CD14-positive monocyte (primary cell): ENCODE results near the gene CD4. TPM values are rescaled to one million over a fixed set of nuclear protein-coding genes. Genes with fewer than 3 reads are reported as not detected.
A peak's percentile ranks its signal among the peaks of the same experiment; 100 is the strongest.

ENCODE experiments used
- DNase-seq, 3 donors: peaks; one replicate each; pipeline ENCODE4 v3.0.0-alpha.2; 2011 to 2022
- H2AFZ ChIP-seq: 2 replicates; pipeline ENCODE4 v1.6.0; 2012; ENCODE audit warnings: mild to moderate bottlenecking, low read depth, low read length, inconsistent platforms; ENCODE audit not compliant: insufficient read depth, poor library complexity, severe bottlenecking
- H3K27ac ChIP-seq, 2 donors: 1 replicate in 1 of 2; 2 replicates in 1 of 2; pipeline ENCODE4 v1.5.1; 2012 to 2013; ENCODE audit warnings: low read length in 2 of 2, control low read depth in 1 of 2, inconsistent platforms in 1 of 2, low read depth in 1 of 2, mild to moderate bottlenecking in 1 of 2
- H3K27me3 ChIP-seq, 2 donors: one replicate each; pipeline versions ENCODE4 v1.6.0 to v1.6.1; 2011 to 2013; ENCODE audit warnings: low read length in 2 of 2; ENCODE audit not compliant: control insufficient read depth in 2 of 2, insufficient read depth in 2 of 2
- H3K36me3 ChIP-seq, 2 donors: replicated peaks in 1 of 2; 1 replicate in 1 of 2; 2 replicates in 1 of 2; pipeline versions ENCODE4 v1.5.1 to v1.6.1; 2012 to 2013; ENCODE audit warnings: low read length in 2 of 2, control low read depth in 1 of 2, inconsistent platforms in 1 of 2, mild to moderate bottlenecking in 1 of 2; ENCODE audit not compliant: insufficient read depth in 2 of 2, control insufficient read depth in 1 of 2
- H3K4me1 ChIP-seq, 2 donors: 1 replicate in 1 of 2; 2 replicates in 1 of 2; pipeline versions ENCODE4 v1.5.1 to v1.6.1; 2012 to 2013; ENCODE audit warnings: low read length in 2 of 2, control low read depth in 1 of 2, inconsistent platforms in 1 of 2, mild to moderate bottlenecking in 1 of 2, moderate library complexity in 1 of 2; ENCODE audit not compliant: insufficient read depth in 2 of 2, control insufficient read depth in 1 of 2
- H3K4me2 ChIP-seq: replicated peaks from 2 replicates; pipeline ENCODE3; 2012; ENCODE audit warnings: low read length, moderate library complexity, mild to moderate bottlenecking; ENCODE audit not compliant: poor library complexity, severe bottlenecking; ENCODE audit errors: extremely low read depth
- H3K4me3 ChIP-seq, 3 experiments: fragments of 200-600 bp in 1 of 3; sonication (generic) in 1 of 3; replicated peaks in 1 of 3; 1 replicate in 2 of 3; 2 replicates in 1 of 3; pipeline ENCODE4 v1.5.1; 2011 to 2013; ENCODE audit warnings: low read length in 3 of 3, mild to moderate bottlenecking in 3 of 3, control low read depth in 2 of 3, low read depth in 2 of 3, inconsistent platforms in 1 of 3, moderate library complexity in 1 of 3
- H3K79me2 ChIP-seq: 2 replicates; pipeline ENCODE4 v1.6.0; 2012; ENCODE audit warnings: mild to moderate bottlenecking, control low read depth, inconsistent platforms, low read length, moderate library complexity; ENCODE audit not compliant: insufficient read depth
- H3K9ac ChIP-seq: 2 replicates; pipeline ENCODE4 v1.6.0; 2017; ENCODE audit warnings: low read length, mild to moderate bottlenecking; ENCODE audit not compliant: insufficient read depth, poor library complexity, severe bottlenecking
- H3K9me3 ChIP-seq, 2 donors: replicated peaks in 1 of 2; 1 replicate in 1 of 2; 2 replicates in 1 of 2; pipeline versions ENCODE4 v1.5.1 to v1.6.1; 2012 to 2013; ENCODE audit warnings: low read length in 2 of 2, control low read depth in 1 of 2; ENCODE audit not compliant: control insufficient read depth in 1 of 2, insufficient read depth in 1 of 2
- H4K20me1 ChIP-seq: 2 replicates; pipeline ENCODE4 v1.6.0; 2012; ENCODE audit warnings: mild to moderate bottlenecking, low read length, control low read depth, moderate library complexity; ENCODE audit not compliant: insufficient read depth
- H3K27ac Mint-ChIP-seq, 7 donors: one replicate each; pipeline ENCODE4 v1.8.0; 2020; ENCODE audit warnings: mild to moderate bottlenecking in 7 of 7, mixed read lengths in 7 of 7, moderate library complexity in 6 of 7, inconsistent platforms in 2 of 7
- H3K27me3 Mint-ChIP-seq, 3 donors: one replicate each; pipeline ENCODE4 v1.8.0; 2021 to 2022; ENCODE audit warnings: low read depth in 3 of 3, mild to moderate bottlenecking in 3 of 3, mixed read lengths in 3 of 3, moderate library complexity in 3 of 3, inconsistent platforms in 1 of 3
- H3K36me3 Mint-ChIP-seq, 2 donors: one replicate each; pipeline ENCODE4 v1.8.0; 2020; ENCODE audit warnings: mixed read lengths in 2 of 2, inconsistent platforms in 1 of 2, mild to moderate bottlenecking in 1 of 2
- H3K4me1 Mint-ChIP-seq: one replicate; pipeline ENCODE4 v1.8.0; 2020; ENCODE audit warnings: mild to moderate bottlenecking, mixed read lengths
- H3K4me3 Mint-ChIP-seq, 2 donors: one replicate each; pipeline ENCODE4 v1.8.0; 2020; ENCODE audit warnings: mild to moderate bottlenecking in 2 of 2, mixed read lengths in 2 of 2, moderate library complexity in 1 of 2
- H3K9me3 Mint-ChIP-seq, 7 donors: one replicate each; pipeline ENCODE4 v1.8.0; 2020 to 2022; ENCODE audit warnings: mixed read lengths in 7 of 7, mild to moderate bottlenecking in 6 of 7, moderate library complexity in 6 of 7, inconsistent platforms in 2 of 7
- CTCF ChIP-seq: fragments of 200-600 bp; IDR thresholded peaks from one replicate; pipeline ENCODE4 v1.8.0; 2022; ENCODE audit warnings: antibody characterized with exemption, mild to moderate bottlenecking
- WGBS: methylation state at CpG from one replicate; pipeline ENCODE4 v1.1.5; 2013; ENCODE audit warnings: missing lambda C conversion rate; ENCODE audit not compliant: insufficient coverage; 5-methylcytosine and 5-hydroxymethylcytosine counted together
- intact Hi-C, 2 donors: fragments of 100-400 bp; cut with micrococcal nuclease; formaldehyde crosslinking; loops; one replicate each; pipeline versions ENCODE4 v1.15.0 to v1.15.1; 2023
- polyA plus RNA-seq, 3 donors: library from polyadenylated mRNA; depleted of rRNA in 1 of 3; unstranded in 2 of 3; stranded (reverse) in 1 of 3; fragments of 300-500 nt in 2 of 3; fragments of >200 nt in 1 of 3; fragmentation: Illumina TruSeq in 2 of 3; gene quantifications; 1 replicate in 2 of 3; 2 replicates in 1 of 3; pipeline ENCODE4 v1.2.3, GENCODE V29; 2012 to 2021

Gene CD4
- polyA plus RNA-seq, 3 donors = 261 to 371 (median 269) TPM

DNA sequence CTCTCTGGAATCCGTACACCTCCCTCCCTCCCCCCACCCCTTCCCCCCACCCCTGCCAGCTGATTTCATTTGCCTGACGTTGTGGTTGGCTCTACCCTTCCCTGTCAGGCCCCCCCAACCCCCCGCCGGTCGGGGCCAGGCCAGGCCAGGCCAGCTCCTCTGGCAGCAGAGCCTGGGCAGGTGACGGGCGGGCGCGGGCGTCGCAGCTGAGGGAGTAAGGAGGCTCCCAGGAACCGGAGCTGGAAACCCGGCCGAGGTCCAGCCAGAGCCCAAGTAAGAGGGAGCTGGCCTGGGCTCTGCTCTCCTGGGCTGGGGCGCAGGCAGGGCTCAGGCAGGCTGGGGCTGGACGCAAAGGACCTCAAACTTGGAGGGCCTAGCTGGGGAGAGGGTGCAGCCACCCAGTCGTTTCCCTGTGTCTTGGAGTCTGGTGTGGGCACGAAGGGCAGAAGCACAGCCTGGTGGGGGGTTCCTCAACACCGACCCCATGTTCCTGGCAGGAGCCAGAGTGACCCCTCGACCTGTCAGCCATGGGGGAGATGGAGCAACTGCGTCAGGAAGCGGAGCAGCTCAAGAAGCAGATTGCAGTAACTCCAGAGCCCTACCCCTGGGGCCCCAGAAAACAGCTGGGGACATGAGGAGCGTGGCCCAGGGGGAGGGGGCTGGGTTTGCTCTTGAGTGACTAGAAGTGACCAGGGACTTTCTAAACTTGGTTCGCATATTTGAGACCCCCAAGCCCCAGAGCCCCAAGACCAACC, 51.6 kb downstream of the CD4 start, which contains the start of gene GNB3:
Gene GNB3 (plus strand): TSS at position 165 of the 755 bp plus-strand sequence. CDS start 363 bp downstream, at position 528.
- Histone ChIP-seq H3K27ac (no peak within 1 kb of the TSS), H3K9ac (no peak within 1 kb of the TSS), H4K20me1 (no peaks in the 10 kb centered on the region), H3K9me3 (no peaks in the 10 kb centered on the region), H3K79me2 (no peaks in the 10 kb centered on the region), H3K36me3 (no peaks in the 10 kb centered on the region), H3K4me3 (no peak within 1 kb of the TSS), H2AFZ (no peak within 1 kb of the TSS), H3K4me2 (no peak within 1 kb of the TSS), H3K4me1 (peaks cover under 1% of the 10 kb centered on the region in 2 donors), H3K27me3 (no peaks in the 10 kb centered on the region)
- Mint-ChIP-seq H3K4me3 (no peak within 1 kb of the TSS), H3K27ac (peak within 1 kb of the TSS in 2 of 7 donors; percentile 18 to 83), H3K36me3 (peaks cover 6 to 11% of the 10 kb centered on the region in 2 donors), H3K9me3 (no peaks in the 10 kb centered on the region), H3K4me1 (peaks cover 1% of the 10 kb centered on the region), H3K27me3 (peaks cover 0 to 4% (median 3%) of the 10 kb centered on the region in 3 donors)
- WGBS = 95% methylated on average over 16 of the region's 24 CpGs
- no peak for TF ChIP-seq CTCF
- DNase-seq = no peak
- intact Hi-C loops = no loop called here

DNA sequence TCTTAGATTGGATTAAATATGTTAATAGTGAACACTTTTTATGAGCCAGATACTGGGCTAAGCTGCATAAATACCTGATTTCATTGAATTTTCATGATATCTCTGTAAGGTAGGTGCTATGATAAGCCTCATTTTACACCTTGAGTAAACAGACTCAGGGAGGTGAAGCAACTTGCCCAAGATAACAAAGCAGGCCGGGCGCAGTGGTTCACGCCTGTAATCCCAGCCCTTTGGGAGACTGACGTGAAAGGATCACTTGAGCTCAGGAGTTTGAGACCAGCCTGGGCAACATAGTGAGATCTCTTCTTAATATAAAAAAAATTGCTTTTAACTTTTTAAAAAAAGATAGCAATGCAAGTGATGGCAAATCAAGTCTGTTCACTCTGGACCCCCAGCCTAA, 52.7 kb downstream of the CD4 start:
- Histone ChIP-seq H3K36me3 (peaks cover 0 to 5% of the 10 kb centered on the region in 2 donors), H3K4me3 (no peak overlapping the region), H3K79me2 (no peaks in the 10 kb centered on the region), H4K20me1 (no peaks in the 10 kb centered on the region), H2AFZ (no peak overlapping the region), H3K27ac (no peak overlapping the region), H3K4me2 (no peak overlapping the region), H3K9ac (no peak overlapping the region), H3K27me3 (no peaks in the 10 kb centered on the region), H3K9me3 (no peaks in the 10 kb centered on the region), H3K4me1 (no peaks in the 10 kb centered on the region)
- H3K4me3 Mint-ChIP-seq = no peak overlapping the region
- H3K27me3 Mint-ChIP-seq = peaks cover 1 to 4% (median 3%) of the 10 kb centered on the region in 3 donors
- H3K27ac Mint-ChIP-seq = no peak overlapping the region
- peaks cover 11% of the 10 kb centered on the region for H3K4me1 Mint-ChIP-seq
- H3K9me3 Mint-ChIP-seq = no peaks in the 10 kb centered on the region
- DNase-seq = no peak
- 90% methylated on average over 2 of the region's 4 CpGs for WGBS
- H3K36me3 Mint-ChIP-seq = peaks cover 9 to 20% of the 10 kb centered on the region in 2 donors
- no peak for TF ChIP-seq CTCF
- intact Hi-C loops = no loop called here
